Measurements from ENCODE around the gene WFIKKN2.
"Not testable (repeated sequence)": the region's sequence is repeated elsewhere in the genome, so short reads cannot be mapped to it uniquely, and the experiment has no call there.

The WFIKKN2 gene

GRCh38 chr17:50835301-50836234 is at the start of gene WFIKKN2:
TSS of gene WFIKKN2 (plus strand) at chr17:50835586. CDS start at chr17:50835938, 352 bp downstream.
- no peak for DNase-seq

GRCh38 chr17:50785946-50786570 is 49.3 kb upstream of the WFIKKN2 start:
- DNase-seq, result no peak

DNA sequence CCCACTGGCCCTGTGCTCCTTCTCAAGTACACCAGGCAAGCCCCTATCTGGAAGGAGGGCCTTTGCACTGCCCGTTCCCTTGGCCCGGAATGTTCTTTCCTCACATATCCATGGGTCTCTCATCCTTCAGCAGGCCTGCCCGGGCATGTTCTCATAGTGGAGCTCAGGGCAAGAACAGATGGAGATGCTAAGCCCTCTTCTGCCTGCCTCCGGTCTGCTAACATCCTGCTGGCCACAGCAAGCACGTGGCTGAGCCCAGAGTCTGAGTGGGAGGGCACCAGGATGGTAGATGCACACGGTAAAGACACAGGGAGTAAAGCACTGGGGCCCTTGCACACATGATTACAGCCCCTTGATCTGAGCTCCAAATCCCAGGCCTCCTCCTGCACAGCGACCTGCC is 48.3 kb upstream of the WFIKKN2 start:
- no peak for DNase-seq

DNA sequence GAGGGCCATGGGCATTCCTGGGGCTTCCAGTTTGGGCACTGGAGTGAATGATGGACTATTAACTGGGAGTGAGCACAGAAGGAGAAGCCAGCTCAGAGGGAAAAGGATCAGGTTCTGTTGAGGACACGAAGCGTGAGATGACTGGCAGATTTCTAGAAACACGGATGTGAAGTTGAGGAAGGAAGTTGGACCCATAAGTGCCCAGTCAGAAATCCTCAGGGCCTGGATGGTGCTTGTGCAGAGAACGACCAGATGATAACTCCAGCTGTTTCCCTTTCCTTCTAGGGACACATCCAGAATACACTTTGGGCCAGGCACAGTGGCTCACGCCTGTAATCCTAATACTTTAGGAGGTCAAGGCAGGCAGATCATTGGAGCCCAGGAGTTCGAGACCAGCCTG is 44.8 kb upstream of the WFIKKN2 start:
- no peak for DNase-seq

GRCh38 chr17:50792132-50792531 is 43.3 kb upstream of the WFIKKN2 start:
- DNase-seq, result no peak

DNA sequence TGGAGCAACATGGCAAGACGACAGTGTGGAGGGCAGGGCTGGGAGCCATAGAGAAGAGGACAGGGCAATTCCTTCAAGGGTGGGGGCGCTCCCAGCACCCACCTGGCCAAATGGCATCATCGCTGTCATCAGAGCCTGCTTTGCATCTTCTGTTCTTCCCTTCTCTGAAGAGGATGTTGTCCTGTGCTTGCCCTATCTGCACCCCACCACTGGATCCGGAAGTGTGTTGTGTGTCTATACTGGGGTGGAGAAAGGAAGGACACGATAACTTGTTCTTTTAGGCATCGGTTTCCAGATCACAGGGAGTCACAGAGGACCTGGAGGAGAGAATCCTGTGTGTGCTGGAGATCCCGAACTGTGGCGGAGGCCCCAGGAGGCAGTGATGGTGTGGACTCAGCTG is 42.4 kb upstream of the WFIKKN2 start:
- no peak for DNase-seq

DNA sequence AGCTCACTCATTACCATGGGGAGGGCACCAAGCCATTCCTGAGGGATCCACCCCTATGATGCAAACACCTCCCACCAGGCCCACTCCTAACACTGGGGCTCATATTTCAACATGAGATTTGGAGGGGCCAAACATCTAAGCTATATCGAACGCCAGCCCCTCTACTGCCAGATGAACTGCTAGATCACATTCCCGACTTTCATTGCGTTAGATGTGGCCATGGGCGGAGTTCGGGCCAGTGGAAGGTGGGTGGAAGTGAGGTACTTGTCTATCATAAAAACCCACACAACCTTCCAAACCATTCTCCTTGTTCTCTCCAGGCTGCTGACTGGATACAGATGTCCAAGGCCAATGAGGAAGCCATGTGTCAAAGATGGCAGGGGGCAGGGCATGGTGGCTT is 41.0 kb upstream of the WFIKKN2 start:
- no peak for DNase-seq

DNA sequence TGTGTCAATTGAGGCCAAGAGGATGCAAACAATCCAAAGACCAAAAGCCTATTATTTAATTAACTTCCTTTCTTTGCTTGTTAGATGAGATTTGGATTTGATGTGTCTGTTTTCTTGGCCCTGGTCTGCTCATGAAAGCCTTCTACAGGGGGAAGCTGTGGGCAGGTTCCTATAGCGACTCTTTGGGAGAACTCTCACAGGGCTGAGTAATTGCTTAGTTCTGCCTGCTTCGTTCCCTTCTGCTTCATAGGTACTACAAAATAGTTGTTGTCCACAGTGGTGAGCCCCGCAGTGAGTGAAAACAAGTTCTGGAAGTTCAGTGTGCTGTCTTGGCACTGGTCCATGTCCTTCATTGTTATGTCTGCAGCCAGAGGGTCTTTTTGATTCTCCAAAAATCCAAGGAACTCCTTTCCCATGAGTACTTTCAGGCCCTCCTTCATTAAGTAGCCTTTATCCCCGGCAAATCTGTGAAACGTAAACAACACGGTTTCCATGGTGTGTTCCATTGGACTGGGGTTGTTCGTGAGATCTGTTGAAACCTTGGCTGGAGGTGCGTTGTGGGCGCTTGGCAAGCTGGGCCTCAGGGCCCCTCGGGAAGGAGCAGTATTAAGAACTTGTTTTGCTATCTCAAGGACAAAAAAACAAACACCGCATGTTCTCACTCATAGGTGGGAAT is 38.1 kb upstream of the WFIKKN2 start:
- no peak for DNase-seq

DNA sequence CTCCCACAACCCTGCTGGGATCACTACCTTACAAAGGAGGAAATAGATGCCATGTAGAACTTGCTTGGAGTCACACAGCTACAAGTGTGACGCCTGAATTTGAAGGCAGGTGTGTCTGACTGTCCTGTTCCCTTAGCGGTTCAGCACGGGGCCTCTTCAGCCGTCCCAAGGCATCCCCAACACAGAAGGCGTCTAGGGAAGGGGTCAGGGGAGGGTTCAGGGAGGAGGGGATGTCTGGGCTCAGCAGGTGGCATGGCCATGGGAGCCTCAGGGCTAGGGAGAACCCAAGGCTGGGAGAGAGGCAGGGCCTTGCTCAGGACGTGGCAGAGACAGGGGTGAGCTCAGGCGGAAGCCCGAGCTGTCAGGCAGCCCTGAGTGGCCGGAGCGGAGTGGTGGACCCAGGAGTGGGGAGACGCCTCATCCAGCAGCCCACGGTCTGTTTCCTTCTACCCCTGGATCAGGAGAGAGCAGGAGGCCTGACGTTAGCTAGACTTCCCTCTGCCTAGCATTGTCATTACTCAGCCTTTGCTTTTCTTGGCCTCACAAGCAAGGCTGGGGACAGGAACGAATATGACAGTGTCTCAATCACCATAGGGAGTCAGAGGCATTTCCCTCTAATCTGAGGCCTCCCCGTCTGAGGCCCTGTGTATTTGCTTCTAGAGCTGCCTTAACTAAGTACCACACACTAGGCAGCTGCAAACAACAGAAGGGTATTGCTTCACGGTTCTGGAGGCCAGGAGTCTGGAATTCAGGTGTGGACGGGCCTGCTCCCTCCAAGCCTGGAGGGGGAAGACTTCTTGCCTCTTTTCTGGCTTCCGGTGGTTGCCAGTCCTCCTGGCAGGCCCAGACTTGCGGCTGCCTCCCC is 36.7 kb upstream of the WFIKKN2 start:
- DNase-seq, result no peak

- no peak for DNase-seq
Measured at GRCh38 chr17:50799582-50799981, 35.8 kb upstream of the WFIKKN2 start.

DNA sequence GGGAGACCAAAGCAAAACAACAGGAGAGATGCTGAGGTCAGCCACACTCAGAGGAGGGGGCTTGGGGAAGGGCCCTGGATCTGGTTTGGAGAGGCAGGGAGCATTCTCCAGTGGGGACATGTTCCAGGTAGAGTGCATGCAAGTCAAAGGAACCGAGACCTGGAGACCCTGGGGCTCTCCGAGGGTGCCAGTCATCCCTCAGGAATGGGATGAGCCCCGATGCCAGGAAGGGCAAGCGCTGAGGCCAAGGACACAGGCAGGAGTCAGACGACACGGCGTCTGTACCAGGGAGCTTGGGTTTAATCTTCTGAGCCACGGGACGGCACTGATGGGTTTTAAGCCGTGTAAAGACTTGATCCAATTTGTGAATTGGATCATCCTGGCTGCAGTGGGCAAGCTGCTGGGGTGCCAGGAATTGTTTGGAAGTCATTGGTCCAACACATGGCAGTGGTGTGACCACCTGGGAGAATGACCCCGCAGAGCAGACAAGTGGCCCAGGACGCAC is 35.1 kb upstream of the WFIKKN2 start:
- no peak for DNase-seq

DNA sequence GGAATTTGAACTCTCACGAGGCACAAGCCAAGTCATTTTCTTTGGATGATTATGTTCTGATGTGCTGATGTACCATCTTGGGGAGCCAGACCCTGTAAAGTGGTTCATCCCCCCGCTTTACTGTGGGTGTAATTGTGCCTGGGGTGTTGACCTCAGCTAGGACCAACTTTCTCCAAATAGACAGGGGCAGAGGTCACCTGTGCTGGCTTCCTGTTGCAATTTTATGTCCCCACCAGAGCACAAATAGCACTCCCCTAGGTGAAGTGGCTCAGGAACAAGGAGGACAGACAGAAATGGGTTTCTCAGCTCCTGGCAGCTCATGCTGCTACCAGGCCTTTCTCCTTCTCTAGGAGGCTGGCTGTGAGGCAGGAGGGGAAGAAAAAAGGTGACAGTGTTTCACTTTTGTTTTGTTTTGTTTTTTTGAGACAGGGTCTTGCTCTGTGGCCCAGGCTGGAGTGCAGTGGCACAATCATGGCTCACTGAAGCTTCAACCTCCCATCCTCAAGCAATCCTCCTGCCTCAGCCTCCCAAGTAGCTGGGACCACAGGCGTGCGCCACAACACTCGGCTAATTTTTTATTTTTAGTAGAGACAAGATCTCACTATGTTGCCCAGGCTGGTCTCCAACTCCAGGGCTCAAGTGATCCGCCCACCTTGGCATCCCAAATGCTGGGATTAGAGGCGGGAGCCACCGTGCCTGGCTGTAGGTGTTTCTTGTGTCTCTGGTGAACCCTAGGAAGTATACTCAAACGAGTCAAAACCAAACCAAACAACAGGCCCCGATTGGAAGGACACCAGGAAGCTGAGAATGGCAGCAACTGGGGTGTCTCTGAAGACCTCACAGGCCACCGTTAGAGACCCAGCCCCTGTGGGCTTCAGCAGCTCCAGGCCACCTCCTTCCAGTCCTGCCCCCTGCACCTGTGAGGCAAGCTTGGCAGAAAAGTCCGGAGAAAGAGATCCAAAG is 32.5 kb upstream of the WFIKKN2 start:
- no peak for DNase-seq

GRCh38 chr17:50803676-50804075 is 31.7 kb upstream of the WFIKKN2 start:
- DNase-seq, result no peak

DNA sequence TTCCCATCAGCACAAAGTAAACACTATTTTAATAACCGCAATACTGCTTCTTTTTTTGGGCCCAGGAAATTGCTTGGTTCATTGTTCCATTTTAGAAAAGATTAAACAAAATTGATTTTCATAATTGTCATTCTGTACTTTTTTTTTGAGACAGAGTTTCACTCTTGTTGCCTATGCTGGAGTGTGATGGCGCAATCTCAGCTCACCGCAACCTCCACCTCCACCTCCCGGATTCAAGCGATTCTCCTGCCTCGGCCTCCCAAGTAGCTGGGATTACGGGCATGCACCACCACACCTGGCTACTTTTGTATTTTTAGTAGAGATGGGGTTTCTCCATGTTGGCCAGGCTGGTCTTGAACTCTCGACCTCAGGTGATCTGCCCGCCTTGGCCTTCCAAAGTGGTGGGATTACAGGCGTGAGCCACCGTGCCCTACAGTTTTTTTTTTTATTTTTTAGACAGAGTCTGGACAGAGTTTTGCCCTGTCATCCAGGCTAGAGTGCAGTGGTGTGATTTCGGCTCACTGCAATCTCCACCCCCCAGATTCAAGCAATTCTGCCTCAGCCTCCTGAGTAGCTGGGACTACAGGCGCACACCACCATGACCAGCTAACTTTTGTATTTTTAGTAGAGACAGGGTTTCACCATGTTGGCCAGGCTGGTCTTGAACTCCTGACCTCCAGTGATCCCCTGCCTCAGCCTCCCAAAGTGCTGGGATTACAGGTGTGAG is 30.5 kb upstream of the WFIKKN2 start:
- not testable (repeated sequence) for DNase-seq

- DNase-seq, result no peak
Measured at GRCh38 chr17:50805486-50805885, 29.9 kb upstream of the WFIKKN2 start.

DNA sequence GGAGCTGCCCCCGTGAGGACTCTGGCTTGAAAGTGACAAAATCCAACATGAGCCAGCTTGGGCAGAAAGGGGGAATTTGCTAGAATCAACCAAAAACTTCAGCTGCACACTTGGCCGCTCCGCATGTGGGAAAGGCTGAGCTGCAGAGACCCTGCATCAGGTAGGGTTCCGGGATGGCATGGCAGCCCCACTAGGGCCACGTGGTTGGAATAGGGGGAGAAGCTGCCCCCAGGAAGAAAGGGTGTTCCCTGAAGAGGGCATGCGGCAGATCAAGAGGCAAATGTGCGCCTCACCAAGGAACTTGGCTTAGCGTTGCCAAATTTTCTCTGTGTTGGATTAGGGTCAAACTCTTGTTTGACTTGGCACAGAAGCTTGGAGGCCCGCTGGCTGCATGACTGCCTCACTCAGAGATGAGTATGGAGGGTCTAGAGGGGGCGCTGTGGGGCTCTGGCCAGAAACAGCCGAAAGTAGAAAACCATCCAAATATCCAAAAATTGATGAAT is 29.2 kb upstream of the WFIKKN2 start:
- DNase-seq, result no peak

DNA sequence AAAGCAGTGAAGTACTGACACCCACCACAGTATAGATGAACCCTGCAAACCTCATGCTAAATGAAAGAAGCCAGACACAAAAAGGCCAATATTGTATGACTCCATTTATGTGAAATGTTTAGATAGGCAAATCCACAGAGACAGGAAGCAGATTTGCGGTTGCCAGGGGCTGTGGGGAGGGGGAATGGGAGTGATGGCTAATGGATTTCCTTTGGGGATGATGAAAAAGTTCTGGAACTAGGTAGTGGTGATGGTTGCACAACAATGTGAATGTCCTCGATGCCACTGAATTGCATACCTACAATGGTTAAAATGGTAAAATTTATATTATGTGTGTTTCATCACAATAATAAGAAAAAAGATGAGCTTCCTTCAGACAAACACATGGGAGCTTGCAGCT is 28.4 kb upstream of the WFIKKN2 start:
- no peak for DNase-seq

DNA sequence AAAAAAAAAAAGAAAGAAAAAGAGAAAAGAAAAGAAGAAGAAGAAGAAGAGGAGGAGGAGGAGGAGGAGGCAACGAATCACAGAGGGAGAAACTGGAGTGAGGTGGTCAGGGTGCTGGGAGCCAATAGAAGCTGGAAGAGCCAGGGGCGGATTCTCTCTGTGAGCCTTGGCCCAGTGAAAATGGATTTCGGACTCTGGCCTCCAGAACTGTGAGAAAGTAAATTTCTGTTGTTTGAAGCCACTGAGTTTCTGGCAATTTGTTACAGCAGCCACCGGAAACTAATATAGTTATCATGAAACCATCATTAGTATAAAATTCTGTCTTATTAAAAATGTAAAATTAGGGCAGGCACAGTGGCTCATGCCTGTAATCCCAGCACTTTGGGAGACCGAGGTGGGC is 27.7 kb upstream of the WFIKKN2 start:
- no peak for DNase-seq

- DNase-seq, result no peak
Measured at GRCh38 chr17:50808413-50808812, 27.0 kb upstream of the WFIKKN2 start.

- DNase-seq, result no peak
Measured at GRCh38 chr17:50808888-50809287, 26.5 kb upstream of the WFIKKN2 start.
